Stimulated activated CD4-positive, alpha-beta T cell treated with anti-CD3 and anti-CD28 coated beads, Interleukin-4, amount 100 ng/mL, for 48 hours (primary cell): Measurements from ENCODE around the gene MANBA.

Source experiments
- DNase-seq, 2 donors: peaks; one replicate each; pipeline ENCODE4 v3.0.0-alpha.2; 2020; ENCODE audit warnings: low read depth in 2 of 2

The MANBA gene

GRCh38 chr4:102678107-102678506 is 82.7 kb downstream of the MANBA start:
- no peak for DNase-seq

- DNase-seq = no peak
Measured at GRCh38 chr4:102675141-102675540, 85.6 kb downstream of the MANBA start.

- no peak for DNase-seq
Measured at GRCh38 chr4:102667001-102667400, 93.8 kb downstream of the MANBA start.

DNA sequence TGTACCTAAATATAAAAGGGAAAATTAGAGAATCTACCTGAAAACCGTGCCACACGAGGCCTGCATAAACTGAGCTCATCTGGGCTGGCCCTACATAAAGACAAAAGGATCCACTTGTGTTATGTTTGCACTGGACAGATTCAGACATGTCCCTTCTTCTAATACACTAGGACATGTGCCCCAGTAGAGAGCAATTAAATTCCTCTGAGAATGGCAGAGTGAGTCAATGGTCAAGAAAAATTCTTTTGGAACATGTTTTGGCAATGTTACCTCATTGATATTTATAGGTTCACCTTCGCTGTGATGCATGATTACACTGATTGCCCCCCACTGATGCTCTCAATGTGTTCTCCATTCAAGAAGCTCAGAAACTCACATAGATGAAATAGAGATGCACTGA is 95.2 kb downstream of the MANBA start:
- no peak for DNase-seq

DNA sequence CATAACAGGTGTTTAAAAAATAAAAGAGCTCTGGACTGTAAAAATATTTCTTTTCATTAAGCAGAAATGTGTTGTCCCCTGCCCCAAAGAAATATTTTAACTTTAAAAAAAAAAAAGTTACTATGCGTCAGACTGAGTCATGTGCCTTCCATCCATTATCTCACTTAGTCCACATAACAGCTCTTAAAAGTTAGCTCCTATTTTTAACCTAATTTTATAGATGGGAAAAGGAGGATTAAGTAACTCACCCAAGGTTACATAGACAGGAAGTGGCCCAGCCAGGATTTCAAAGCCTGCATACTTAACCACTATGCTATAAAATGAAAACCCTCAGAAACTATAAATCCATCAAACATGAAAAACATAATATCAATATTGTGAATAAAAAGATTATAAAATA is 97.7 kb downstream of the MANBA start:
- no peak for DNase-seq

GRCh38 chr4:102657206-102657605 is 103.6 kb downstream of the MANBA start:
- no peak for DNase-seq

- DNase-seq = no peak
Measured at GRCh38 chr4:102647117-102647516, 113.7 kb downstream of the MANBA start.

GRCh38 chr4:102642631-102643298 is 118.0 kb downstream of the MANBA start:
- no peak for DNase-seq

GRCh38 chr4:102641793-102642192 is 119.0 kb downstream of the MANBA start:
- DNase-seq = no peak

DNA sequence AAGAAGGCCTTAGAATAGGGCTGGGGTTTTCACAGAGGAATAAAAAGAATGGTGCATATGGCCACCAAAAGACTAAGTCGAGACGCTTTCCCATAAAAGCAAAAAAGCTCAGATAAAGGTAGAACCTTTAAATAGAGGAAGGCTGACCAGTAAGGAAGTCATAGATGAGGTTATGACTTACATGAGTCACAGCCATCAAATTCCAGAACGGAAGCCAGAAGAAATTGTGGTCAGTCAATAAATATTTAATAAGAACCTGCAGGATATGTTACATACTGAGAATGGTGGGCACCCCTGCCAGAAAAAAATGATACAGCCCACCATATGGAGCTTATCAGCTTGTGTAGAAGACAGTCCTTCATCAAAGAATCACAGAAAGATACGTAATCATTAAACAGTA is 120.1 kb downstream of the MANBA start:
- DNase-seq = no peak

DNA sequence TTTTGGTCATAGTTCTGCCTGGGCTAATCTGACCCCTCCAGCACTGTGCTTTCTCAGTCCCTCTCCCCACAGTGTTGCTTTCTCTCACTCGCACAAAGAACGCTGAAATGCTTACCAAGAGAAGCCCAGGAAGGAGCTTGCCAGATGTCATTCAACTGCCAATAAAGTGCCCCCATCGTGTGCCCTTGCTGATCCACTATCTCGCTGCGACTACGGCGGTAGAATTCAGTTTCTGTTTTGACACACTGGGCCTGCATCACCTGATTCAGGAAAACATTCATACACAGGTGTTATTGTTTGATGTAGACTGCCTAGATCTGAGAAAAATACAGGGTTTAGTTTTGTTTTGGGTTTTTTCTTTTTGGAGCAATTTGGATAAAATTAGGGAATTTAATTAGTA is 121.2 kb downstream of the MANBA start:
- DNase-seq = no peak

GRCh38 chr4:102638621-102639020 is 122.1 kb downstream of the MANBA start:
- DNase-seq = no peak

DNA sequence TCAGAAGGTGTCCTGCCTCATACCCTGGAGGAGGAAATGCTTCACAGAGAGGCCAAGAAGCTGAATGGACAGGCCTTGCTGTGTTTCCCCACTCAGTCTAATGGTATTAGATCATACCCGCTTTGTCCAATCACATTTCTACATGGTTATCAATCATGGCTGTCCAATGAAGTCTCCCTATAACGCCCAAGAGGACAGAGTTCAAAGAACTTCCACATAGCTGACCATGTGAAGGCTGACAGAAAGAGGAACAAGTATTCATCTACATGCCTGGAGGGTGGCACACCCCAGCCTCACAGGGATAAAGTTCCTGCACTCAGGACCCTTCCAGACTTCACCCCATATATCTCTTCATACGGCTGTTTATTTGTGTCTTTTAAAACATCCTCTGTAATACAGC is 123.4 kb downstream of the MANBA start:
- no peak for DNase-seq

DNA sequence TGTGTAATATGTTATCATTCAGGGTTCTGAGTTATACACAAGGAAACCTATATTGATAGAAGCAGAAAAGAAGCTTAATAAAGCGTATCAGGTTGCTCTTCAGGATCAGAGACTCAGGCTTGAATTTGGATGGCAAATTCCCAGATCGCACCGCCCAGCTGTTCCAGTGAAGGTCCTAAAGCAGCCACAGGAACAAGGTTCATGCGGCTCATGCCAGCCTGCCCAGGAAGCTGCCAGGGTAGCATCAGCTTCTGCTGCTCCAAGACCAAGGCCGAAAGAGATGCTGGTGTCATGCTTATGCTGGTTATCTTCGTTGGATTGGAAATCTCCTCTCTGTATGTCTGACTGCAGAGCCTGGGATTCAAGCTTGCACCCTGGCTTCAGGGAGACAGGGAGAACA is 127.7 kb downstream of the MANBA start:
- DNase-seq = no peak

DNA sequence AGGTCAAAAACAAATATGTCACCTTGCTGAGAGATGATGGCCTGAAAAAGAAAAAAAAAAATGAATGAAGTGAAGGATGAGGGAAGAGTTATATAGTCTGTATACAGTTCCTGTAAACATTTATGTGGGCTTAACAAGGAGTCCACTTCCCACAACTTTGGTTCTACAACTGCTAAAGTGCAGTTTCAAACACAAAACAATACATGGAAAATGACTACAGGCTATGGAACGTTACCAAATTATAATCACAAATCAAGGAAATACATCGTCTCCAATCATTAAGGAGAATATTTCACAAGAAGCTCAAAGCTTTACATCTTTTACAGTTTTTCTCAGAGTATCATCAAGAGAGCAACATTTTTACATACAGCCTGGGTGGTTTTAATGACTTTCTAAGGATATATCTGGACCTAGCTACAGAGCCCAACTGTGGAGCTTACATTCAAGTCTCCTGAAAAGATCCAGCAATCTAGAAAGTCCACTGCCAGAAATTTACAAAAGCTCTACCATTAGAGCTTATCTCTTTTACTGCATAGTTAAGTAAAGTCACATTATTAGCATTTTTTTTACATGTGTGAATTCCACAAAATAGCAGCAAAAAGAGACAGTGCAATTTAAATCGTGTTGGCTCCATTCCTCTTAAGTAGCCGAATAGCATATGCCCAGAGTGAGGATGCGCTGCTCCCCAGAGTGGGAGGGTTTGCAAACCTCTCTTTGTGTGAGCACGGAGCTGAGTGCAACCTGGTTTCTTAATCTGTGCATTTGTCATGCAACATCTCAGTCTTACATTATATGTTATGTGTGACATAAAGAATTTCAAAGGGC is 128.3 kb downstream of the MANBA start:
- no peak for DNase-seq

DNA sequence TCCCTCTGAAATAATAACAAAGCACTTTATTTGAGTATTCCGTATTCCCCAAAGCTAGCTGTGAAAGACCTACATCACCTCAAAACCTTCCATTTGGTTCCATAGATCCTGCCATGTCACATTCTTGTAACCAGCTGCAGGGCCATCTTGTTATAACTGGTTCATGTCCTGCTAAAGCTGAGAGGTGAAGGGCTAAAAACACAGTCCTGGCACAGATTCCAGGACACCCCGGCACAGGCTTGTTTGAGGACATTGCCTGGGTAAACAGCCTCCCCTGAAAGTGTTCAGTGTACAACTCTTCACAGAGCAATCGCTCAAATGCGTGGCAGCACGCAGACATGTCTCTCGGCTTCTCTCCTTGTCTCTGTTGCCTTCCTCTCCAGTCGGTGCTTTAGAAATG is 129.2 kb downstream of the MANBA start:
- DNase-seq = no peak

- DNase-seq = no peak
Measured at GRCh38 chr4:102629673-102630072, 131.1 kb downstream of the MANBA start.

DNA sequence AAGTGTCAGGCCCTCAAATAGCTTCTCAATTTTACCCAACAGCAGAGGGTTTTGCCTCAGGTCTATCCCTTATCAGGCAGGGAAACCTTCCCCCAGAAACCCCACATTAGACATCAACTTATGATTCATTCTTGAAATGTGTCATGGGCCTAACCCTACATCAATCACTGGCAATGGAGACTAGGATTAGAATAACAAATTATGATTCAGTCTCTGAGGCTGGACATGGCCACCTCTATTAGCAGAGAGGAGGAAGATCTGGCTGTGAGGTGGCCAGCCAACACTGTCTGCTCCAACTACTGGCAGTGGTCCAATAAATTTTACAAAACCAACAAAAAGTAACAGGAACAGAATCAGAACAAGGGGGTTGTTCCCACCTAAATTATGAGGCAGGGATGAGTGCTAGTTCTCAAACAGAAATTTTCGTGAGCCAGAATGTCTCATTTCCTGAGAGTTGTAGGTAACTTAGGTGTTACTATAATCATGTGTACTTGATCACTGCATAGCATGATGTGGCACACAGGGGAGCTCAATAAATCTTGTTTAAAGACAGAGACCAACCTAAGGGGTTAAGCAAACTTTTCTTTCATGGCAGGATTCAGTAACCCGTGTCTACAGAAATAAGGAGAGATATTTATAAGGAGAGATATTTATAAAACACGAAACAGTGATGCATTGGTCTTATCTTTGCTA is 132.8 kb downstream of the MANBA start:
- peak in 1 of 2 donors; percentile 28 for DNase-seq

DNA sequence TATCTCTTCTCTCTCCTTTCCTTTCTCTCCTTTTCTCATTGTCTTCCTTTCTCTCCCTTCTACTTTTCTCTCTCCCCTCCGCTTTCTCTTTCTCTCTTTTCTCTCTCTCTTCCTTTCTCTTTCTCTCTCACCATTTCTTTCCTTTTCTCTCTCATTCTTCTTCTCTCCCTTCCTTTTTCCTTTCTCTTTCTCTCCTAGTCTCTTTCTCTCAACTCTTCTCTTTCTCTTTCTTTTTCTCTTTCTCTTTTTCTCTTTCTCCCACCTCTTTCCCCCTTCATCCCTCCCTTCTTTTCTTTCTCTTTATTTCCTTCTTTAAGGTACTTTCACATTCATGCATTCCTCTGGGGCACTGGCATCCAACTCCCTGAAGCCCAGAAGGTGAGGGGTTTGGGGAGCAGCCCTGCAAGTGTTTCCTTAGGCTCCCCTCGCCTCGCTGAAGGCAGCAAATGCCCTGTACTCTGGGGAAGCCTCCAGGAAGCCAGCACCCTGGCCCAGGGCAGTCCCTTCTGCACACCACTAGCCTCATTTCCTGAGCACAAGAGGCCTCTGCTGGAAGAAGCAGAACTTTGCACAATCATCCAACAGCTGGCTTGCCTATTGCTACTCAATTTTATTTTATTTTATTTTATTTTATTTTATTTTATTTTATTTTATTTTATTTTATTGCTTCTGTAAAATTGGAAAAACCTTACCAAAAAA is 135.4 kb downstream of the MANBA start:
- peak; percentile 42 to 54 for DNase-seq

GRCh38 chr4:102624505-102624904 is 136.3 kb downstream of the MANBA start:
- DNase-seq = no peak

DNA sequence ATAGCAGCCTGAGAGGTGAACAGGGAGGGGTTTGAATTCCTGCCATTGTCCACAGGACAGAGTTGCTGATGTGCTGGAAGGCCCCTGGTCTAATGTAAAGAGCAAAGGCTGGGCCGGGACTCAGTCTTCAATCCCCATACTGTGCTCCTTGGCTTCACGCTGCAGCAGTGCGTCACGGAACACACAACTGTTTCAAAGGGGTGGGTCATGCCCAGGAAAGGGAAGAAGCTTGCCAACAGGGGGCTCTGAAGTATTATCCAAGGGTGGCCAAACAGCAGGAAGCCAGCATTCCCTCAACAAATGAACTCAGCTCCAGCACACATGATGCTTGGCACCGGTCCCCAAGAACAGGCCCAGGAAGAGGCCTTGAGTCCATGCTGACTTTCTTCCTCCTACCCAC is 137.1 kb downstream of the MANBA start:
- DNase-seq = no peak
